Stimulated activated CD4-positive, alpha-beta T cell treated with anti-CD3 and anti-CD28 coated beads, Interleukin-12 subunit alpha, Interleukin-12 subunit beta, amount 100 ng/mL, for 24 hours (primary cell): Measurements from ENCODE around the gene ZNF184.
"Not testable (repeated sequence)": the region's sequence is repeated elsewhere in the genome, so short reads cannot be mapped to it uniquely, and the experiment has no call there.

Source experiments
- DNase-seq, 2 experiments: peaks; one replicate each; pipeline ENCODE4 v3.0.0-alpha.2; 2020; ENCODE audit warnings: low read depth in 2 of 2

The ZNF184 gene

DNA sequence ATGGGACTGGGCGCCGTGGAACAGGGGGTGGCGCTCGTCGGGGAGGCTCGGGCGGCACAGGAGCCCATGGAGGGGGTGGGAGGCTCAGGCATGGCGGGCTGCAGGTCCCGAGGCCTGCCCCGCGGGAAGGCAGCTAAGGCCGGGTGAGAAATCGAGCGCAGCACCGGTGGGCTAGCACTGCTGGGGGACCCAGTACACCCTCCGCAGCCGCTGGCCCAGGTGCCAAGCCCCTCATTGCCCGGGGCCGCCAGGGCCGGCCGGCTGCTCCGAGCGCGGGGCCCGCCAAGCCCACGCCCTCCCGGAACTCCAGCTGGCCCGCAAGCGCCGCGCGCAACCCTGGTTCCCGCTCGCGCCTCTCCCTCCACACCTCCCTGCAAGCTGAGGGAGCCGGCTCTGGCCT is 48.1 kb downstream of the ZNF184 start:
- DNase-seq: not testable (repeated sequence)

DNA sequence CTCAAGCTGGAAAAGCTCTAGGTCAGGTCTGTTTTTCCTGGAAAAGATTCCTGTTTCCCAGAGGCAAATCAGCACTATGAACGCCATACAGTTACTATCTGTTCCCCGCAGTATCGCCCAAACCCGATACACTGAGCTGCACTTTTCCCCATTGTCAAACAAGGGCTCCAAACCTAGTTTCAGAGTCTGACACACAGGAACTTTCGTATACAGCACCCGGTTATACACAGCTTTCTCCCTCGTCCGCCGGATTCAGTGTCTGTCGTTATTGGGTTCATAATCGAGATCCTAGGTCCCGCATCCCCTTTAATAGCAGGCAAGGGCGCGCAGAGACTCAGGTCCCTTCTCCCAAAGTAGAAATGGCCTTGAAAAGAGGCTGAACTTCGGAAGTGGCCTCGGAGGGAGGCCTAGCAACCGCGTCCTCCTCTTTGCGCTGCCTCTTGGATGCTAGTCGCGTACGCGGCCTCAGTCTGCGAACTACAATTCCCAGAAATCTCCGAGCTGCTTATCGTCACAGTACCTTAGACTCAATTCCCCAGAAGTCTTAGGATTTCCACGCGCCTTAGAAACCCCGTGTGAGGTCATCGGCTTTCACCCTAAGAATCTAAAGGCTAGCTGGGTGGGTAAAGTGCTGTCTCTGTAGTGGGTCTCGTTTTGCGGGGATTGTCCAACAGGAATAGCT is 50.1 kb downstream of the ZNF184 start:
- DNase-seq: no peak

DNA sequence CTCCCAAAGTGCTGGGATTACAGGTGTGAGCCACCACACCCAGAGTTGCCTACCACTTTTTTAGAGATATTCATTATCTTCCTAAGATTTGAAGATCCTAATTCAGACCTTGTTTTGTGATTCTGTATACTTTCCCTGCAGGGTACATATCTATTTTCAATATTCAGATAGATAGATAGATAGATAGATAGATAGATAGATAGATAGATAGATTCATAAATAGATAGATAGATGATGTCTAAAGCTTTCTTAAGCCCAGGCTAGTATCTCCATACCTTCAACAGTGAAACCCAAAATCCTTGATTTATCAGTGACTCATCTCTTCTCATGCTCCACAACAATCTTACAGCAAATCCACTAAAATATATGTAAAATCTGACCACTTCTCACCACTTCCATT is 53.5 kb downstream of the ZNF184 start:
- no peak for DNase-seq

DNA sequence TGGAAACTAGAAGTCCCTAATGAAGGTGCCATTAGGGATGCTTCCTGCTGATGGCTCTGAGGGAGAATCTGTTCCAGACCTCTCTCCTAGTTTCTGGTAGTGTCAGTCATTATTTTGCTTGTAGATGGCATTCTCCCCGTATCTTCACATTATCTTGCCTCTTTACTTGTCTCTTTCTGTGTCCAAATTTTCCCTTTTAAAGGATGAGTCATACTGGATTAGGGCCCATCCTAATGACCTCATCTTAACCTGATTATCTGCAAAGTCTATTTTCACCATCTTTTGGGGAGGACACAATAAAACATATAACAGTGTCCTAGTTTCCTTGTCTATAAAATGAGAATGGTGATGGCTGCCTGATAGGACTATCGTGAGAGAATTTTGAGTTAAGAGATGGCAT is 57.0 kb downstream of the ZNF184 start:
- DNase-seq: no peak

DNA sequence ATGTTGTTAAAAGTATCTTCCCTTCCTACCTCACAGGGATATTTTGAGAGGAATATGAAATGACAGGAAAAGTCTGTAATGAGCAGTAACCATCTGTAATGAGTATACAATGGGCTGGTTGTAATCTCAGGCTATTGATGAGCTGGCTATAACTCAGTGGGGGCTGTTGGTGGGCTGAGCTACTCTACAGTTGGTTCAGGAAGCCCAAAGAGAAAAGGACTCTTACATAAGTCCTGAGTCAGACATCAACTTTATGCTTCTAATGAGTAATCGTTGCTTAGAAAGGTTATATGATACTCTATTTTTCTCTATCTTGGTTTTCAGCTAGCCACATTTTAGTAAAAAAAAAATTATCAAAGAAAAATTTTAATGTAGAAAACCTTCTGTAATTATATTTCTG is 57.9 kb downstream of the ZNF184 start:
- DNase-seq: no peak

DNA sequence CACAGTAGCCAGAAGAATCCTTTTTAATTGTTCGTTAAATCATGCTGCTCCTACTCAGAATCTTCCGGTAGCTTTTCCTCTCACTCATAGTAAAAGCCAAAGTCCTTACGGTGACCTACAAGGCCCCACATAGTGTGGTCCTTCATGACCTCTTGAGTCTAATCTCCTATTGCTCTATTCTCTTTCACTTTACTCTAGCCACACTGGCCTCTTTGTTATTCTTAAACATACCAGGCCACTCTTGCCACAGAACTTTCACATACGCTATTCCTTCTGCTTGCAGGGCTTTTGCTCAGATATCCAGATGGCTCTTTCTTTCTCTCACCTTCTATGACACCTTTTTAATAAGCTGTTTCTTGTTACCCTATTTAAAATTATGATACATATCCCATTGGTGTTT is 58.6 kb downstream of the ZNF184 start:
- DNase-seq: no peak

DNA sequence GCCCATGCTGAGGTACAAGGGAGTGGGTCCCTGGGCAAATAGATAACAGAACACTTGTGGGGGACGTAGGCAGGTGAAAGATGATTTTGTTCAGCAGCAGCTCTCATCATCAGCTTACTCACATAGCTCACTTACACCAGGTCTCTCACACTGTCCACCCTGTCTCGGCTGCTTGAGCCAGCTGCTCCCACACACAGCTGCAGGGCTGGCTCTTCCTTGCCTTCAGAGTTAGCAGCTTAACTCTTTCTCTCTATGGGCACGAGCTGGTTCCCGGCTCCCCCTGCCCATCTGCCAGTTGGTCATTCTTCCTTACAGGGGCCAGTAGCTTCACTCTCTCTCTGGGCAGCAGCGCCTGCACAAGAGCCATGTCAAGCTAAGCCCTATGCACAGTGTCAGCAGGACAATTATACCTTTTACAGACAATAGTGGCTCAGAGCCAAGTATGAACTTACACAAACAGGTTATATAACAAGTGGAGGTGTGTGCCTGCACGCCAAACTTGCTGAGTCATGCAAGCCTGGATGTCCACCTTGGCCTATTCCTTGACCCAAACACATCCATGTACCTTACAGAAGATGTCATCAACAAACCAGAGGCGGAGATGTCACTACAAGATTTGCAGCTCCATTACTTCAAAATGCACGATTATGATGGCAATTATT is 65.6 kb downstream of the ZNF184 start:
- no peak for DNase-seq

DNA sequence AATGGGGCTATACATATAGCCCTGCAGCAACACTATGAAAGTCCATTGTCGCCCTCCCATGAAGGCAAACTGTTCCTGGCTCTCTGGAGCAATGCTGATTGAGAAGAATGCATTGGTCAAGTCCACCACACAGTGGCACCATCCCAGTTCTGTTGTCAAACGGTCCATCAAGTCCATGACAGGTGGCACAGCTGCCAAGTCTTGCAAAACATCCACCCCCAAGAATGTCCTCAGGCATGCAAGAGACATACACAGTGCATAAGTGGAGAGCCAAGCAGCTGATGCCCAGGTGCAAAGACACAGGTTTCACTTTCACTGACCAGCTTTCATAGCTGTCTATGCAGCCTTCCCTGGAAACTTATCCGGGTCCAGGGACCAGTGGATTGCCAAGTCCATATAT is 66.8 kb downstream of the ZNF184 start:
- DNase-seq: no peak

DNA sequence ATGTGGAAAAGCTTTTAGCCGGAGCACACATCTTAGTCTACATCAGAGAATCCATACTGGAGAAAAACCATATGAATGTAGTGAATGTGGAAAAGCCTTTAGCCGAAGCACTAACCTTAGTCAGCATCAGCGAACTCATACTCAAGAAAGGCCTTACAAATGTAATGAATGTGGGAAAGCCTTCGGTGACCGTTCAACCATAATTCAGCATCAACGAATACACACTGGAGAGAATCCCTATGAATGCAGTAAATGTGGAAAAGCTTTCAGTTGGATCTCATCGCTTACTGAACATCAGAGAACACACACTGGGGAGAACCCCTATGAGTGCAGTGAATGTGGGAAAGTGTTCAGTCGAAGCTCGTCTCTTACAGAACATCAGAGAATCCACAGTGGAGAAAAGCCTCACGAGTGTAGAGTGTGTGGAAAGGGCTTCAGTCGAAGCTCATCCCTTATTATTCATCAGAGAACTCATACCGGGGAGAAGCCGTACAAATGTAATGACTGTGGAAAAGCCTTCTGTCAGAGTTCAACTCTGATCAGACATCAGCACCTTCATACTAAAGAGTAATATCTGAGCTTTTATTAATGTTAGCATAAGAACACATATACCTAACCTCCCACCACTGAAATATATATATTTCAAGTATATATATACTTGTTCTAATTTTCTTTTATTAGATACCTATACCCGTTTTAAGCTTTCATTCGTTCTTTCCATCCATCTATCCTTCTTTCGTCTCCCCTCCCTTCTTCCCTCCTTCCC is 71.8 kb downstream of the ZNF184 start:
- no peak for DNase-seq
